ENCODE data around the gene ZBTB12.

The ZBTB12 gene

DNA sequence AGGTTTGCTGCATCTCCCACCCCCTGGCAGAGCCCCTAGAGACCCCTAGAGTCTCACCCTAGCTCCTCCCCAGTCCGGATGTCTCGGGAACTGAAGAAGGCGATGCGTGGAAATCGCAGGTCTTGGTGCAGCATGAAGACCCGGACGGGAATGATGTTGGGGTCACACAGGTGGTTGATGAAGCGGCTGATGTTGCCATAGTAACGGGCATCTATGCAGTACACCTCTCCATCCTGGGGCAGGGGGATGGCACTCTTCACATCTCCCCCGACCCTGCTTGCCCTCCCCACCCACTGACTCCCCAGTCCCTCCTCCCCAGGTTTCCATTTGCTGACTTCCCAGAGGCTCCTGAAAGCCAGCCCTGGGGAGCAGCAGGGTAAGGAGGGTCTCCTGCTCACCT is 21.3 kb downstream of the ZBTB12 start:
- no peak overlapping the region for H3K4me3 ChIP-seq (ENCODE audit: low read depth, low read length)
- DNase-seq (ENCODE audit: low read depth), result no peak
- TF ChIP-seq, protein P1, sequence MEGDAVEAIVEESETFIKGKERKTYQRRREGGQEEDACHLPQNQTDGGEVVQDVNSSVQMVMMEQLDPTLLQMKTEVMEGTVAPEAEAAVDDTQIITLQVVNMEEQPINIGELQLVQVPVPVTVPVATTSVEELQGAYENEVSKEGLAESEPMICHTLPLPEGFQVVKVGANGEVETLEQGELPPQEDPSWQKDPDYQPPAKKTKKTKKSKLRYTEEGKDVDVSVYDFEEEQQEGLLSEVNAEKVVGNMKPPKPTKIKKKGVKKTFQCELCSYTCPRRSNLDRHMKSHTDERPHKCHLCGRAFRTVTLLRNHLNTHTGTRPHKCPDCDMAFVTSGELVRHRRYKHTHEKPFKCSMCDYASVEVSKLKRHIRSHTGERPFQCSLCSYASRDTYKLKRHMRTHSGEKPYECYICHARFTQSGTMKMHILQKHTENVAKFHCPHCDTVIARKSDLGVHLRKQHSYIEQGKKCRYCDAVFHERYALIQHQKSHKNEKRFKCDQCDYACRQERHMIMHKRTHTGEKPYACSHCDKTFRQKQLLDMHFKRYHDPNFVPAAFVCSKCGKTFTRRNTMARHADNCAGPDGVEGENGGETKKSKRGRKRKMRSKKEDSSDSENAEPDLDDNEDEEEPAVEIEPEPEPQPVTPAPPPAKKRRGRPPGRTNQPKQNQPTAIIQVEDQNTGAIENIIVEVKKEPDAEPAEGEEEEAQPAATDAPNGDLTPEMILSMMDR (IDR thresholded peaks at IDR 0.05; ENCODE audit: low read depth, low read length, missing control alignments), result no peak

GRCh38 chr6:31879901-31880300 is 22.0 kb downstream of the ZBTB12 start:
- DNase-seq (ENCODE audit: low read depth), result no peak
- no peak overlapping the region for H3K4me3 ChIP-seq (ENCODE audit: low read depth, low read length)
- TF ChIP-seq, protein P1 (IDR thresholded peaks at IDR 0.05; ENCODE audit: low read depth, low read length, missing control alignments), result no peak

- H3K4me3 ChIP-seq (ENCODE audit: low read depth, low read length), result no peak overlapping the region
- no peak for DNase-seq (ENCODE audit: low read depth)
- TF ChIP-seq, protein P1 (IDR thresholded peaks at IDR 0.05; ENCODE audit: low read depth, low read length, missing control alignments), result no peak
These were observed 22.7 kb downstream of the ZBTB12 start for GRCh38 chr6:31879143-31879542.

- TF ChIP-seq, protein P1 (IDR thresholded peaks at IDR 0.05; ENCODE audit: low read depth, low read length, missing control alignments), result no peak
- H3K4me3 ChIP-seq (ENCODE audit: low read depth, low read length), result no peak within 1 kb of the TSS
- no peak for DNase-seq (ENCODE audit: low read depth)
These were observed 23.2 kb downstream of the ZBTB12 start, which contains the start of gene SLC44A4 for GRCh38 chr6:31878726-31879125. SLC44A4 (minus strand) TSS chr6:31878997; CDS start chr6:31878980, 17 bp downstream.

DNA sequence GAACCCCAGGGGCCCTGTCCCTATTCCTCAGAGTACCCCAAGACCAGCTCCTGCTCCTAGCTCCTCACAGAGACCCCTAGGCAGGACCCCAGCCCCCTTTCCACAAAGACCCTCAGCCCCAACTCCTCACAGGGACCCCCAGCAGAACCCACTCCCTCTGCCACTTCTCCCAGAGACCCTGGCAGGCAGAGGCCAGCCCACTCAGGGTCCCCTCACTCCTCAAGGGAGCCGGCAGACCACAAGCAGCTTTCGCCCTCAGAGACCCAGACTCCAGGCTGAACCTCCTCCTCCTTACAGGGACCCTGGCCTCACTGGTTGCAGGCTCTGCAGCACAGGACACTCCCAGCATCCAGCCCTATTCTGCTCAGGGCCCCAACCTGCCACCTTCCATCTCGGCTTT is 23.7 kb downstream of the ZBTB12 start:
- no peak for DNase-seq (ENCODE audit: low read depth)
- no peak overlapping the region for H3K4me3 ChIP-seq (ENCODE audit: low read depth, low read length)
- TF ChIP-seq, protein P1 (IDR thresholded peaks at IDR 0.05; ENCODE audit: low read depth, low read length, missing control alignments), result no peak

DNA sequence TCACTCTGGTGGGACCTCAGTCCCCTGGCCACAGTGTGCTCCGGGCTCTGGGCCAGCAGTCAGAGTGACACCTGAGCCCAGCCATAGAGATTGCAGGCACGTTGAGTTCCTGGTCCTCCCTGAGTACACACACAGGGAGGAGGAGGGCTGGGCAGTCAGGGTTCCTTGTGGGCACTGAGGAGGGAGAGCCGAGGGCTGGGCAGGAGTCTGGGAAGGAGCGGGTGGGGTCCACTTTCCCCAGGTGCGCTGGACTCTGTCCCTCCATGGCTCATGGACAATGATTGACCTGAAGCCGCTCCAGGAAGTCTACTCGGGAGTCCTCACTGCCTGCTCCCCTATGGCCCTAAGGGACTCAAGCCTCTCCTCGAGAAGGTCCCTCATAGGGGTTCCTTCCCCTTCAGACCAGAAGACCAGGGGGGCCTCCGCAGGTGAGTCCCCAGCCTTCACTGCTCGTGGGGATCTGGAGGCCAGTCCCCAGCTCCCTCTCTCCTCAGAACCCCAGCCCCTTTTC is 24.2 kb downstream of the ZBTB12 start:
- TF ChIP-seq, protein P1 (IDR thresholded peaks at IDR 0.05; ENCODE audit: low read depth, low read length, missing control alignments), result no peak
- no peak for DNase-seq (ENCODE audit: low read depth)
- H3K4me3 ChIP-seq (ENCODE audit: low read depth, low read length), result no peak overlapping the region

GRCh38 chr6:31877125-31877650 is 24.7 kb downstream of the ZBTB12 start:
- no peak for DNase-seq (ENCODE audit: low read depth)
- no peak overlapping the region for H3K4me3 ChIP-seq (ENCODE audit: low read depth, low read length)

More at GRCh38 chr6:31877125-31877650, 24.7 kb downstream of the ZBTB12 start:
- TF ChIP-seq, protein P1 (IDR thresholded peaks at IDR 0.05; ENCODE audit: low read depth, low read length, missing control alignments), result no peak
